ENCODE results near the gene ISCA2. TPM values are rescaled to one million over a fixed set of nuclear protein-coding genes. Genes with fewer than 3 reads are reported as not detected.

ISCA2 gene
- total RNA-seq, 1 experiment from 2014 or later, result 33.0 TPM

DNA sequence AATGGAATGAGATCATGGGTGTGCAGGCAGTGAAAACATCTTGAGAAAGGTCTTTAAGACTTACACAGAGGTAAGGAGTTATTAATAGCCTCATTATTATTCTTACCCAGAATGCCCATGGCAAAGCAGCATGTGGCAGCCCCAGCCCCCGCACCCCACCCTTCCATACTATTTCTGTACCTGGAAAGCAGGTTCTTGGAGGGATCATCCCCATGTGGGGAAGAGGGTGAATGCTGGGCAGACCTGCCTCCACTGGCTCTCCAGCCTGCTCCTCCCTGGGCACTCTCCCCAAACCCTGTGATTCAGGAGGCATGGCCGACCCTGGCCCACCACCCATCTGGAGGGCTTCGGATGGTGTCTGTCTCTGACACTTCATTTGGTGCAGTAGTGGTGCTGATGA, 28.8 kb upstream of the ISCA2 start:
- H3K27ac Mint-ChIP-seq (ENCODE audit: unreplicated experiment), result no peak overlapping the region
- DNase-seq, result no peak
- Histone ChIP-seq H3K9me3 (no peaks in the 10 kb centered on the region), H3K4me3 (ENCODE audit: low read depth, low read length) (no peak overlapping the region), H3K36me3 (ENCODE audit: control insufficient read depth, insufficient read depth, low read length) (no peaks in the 10 kb centered on the region), H3K4me1 (no peaks in the 10 kb centered on the region), H3K27me3 (replicated peaks; ENCODE audit: control insufficient read depth, insufficient read depth, low read length) (no peaks in the 10 kb centered on the region)
- TF ChIP-seq, protein P1, sequence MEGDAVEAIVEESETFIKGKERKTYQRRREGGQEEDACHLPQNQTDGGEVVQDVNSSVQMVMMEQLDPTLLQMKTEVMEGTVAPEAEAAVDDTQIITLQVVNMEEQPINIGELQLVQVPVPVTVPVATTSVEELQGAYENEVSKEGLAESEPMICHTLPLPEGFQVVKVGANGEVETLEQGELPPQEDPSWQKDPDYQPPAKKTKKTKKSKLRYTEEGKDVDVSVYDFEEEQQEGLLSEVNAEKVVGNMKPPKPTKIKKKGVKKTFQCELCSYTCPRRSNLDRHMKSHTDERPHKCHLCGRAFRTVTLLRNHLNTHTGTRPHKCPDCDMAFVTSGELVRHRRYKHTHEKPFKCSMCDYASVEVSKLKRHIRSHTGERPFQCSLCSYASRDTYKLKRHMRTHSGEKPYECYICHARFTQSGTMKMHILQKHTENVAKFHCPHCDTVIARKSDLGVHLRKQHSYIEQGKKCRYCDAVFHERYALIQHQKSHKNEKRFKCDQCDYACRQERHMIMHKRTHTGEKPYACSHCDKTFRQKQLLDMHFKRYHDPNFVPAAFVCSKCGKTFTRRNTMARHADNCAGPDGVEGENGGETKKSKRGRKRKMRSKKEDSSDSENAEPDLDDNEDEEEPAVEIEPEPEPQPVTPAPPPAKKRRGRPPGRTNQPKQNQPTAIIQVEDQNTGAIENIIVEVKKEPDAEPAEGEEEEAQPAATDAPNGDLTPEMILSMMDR (IDR thresholded peaks at IDR 0.05; ENCODE audit: insufficient read depth in 1 of 2, low read depth in 1 of 2, low read length in 1 of 2, severe bottlenecking in 1 of 2, unreplicated experiment in 1 of 2), result no peak
- no peaks in the 10 kb centered on the region for H3K27me3 Mint-ChIP-seq (ENCODE audit: insufficient read depth, unreplicated experiment)
- intact Hi-C loops (cut with micrococcal nuclease; ENCODE audit: unreplicated experiment), result no loop called here
- ChIA-PET CTCF (no interaction called here), POLR2A (no interaction called here)
- H3K4me3 Mint-ChIP-seq (ENCODE audit: unreplicated experiment), result no peak overlapping the region
- no TSS peak for BruUV-seq (replicated peaks)
- H3K36me3 Mint-ChIP-seq (ENCODE audit: insufficient read depth, unreplicated experiment), result no peaks in the 10 kb centered on the region
- H3K4me1 Mint-ChIP-seq (ENCODE audit: low read depth, unreplicated experiment), result no peaks in the 10 kb centered on the region
- H3K9me3 Mint-ChIP-seq (ENCODE audit: unreplicated experiment), result no peaks in the 10 kb centered on the region

- Histone ChIP-seq H3K27me3 (replicated peaks; ENCODE audit: control insufficient read depth, insufficient read depth, low read length) (no peaks in the 10 kb centered on the region), H3K4me1 (no peaks in the 10 kb centered on the region), H3K4me3 (ENCODE audit: low read depth, low read length) (no peak overlapping the region), H3K9me3 (no peaks in the 10 kb centered on the region), H3K36me3 (ENCODE audit: control insufficient read depth, insufficient read depth, low read length) (no peaks in the 10 kb centered on the region)
- no peaks in the 10 kb centered on the region for H3K4me1 Mint-ChIP-seq (ENCODE audit: low read depth, unreplicated experiment)
- no peak overlapping the region for H3K4me3 Mint-ChIP-seq (ENCODE audit: unreplicated experiment)
- intact Hi-C loops (cut with micrococcal nuclease; ENCODE audit: unreplicated experiment), result no loop called here
- TF ChIP-seq, protein P1 (IDR thresholded peaks at IDR 0.05; ENCODE audit: insufficient read depth in 1 of 2, low read depth in 1 of 2, low read length in 1 of 2, severe bottlenecking in 1 of 2, unreplicated experiment in 1 of 2), result no peak
- no peaks in the 10 kb centered on the region for H3K27me3 Mint-ChIP-seq (ENCODE audit: insufficient read depth, unreplicated experiment)
- ChIA-PET POLR2A (no interaction called here), CTCF (interaction anchor here (0.6 kb wide), 1 partner anchor 276 kb away, joined by 4 read pairs; no protein-coding TSS in a partner anchor)
- no peak for DNase-seq
- H3K9me3 Mint-ChIP-seq (ENCODE audit: unreplicated experiment), result no peaks in the 10 kb centered on the region
- BruUV-seq (replicated peaks), result no TSS peak
- no peak overlapping the region for H3K27ac Mint-ChIP-seq (ENCODE audit: unreplicated experiment)
- H3K36me3 Mint-ChIP-seq (ENCODE audit: insufficient read depth, unreplicated experiment), result no peaks in the 10 kb centered on the region
Observed at GRCh38 chr14:74465335-74465734, 28.2 kb upstream of the ISCA2 start.

GRCh38 chr14:74468513-74468912, 25.1 kb upstream of the ISCA2 start:
- no peak for DNase-seq

More at GRCh38 chr14:74468513-74468912, 25.1 kb upstream of the ISCA2 start:
- Mint-ChIP-seq H3K27me3 (ENCODE audit: insufficient read depth, unreplicated experiment) (no peaks in the 10 kb centered on the region), H3K9me3 (ENCODE audit: unreplicated experiment) (no peaks in the 10 kb centered on the region), H3K36me3 (ENCODE audit: insufficient read depth, unreplicated experiment) (no peaks in the 10 kb centered on the region), H3K4me1 (ENCODE audit: low read depth, unreplicated experiment) (no peaks in the 10 kb centered on the region), H3K4me3 (ENCODE audit: unreplicated experiment) (no peak overlapping the region), H3K27ac (ENCODE audit: unreplicated experiment) (no peak overlapping the region)
- Histone ChIP-seq H3K9me3 (no peaks in the 10 kb centered on the region), H3K36me3 (ENCODE audit: control insufficient read depth, insufficient read depth, low read length) (no peaks in the 10 kb centered on the region), H3K4me3 (ENCODE audit: low read depth, low read length) (no peak overlapping the region), H3K4me1 (no peaks in the 10 kb centered on the region), H3K27me3 (replicated peaks; ENCODE audit: control insufficient read depth, insufficient read depth, low read length) (no peaks in the 10 kb centered on the region)
- intact Hi-C loops (cut with micrococcal nuclease; ENCODE audit: unreplicated experiment), result no loop called here
- CTCF ChIA-PET, result no interaction called here
- TF ChIP-seq, protein P1 (IDR thresholded peaks at IDR 0.05; ENCODE audit: insufficient read depth in 1 of 2, low read depth in 1 of 2, low read length in 1 of 2, severe bottlenecking in 1 of 2, unreplicated experiment in 1 of 2), result no peak
- BruUV-seq (replicated peaks), result no TSS peak
- POLR2A ChIA-PET, result no interaction called here

Data from Caco-2 (cell line).